HG03025 (cell line): ENCODE results near the gene BHLHA9.
"Not testable (repeated sequence)": the region's sequence is repeated elsewhere in the genome, so short reads cannot be mapped to it uniquely, and the experiment has no call there.

Experiments used
- ATAC-seq: cut with Tn5 transposase; IDR thresholded peaks from one replicate; pipeline ENCODE4 v1.9.1; 2021; ENCODE audit warnings: mild to moderate bottlenecking, moderate library complexity; ENCODE audit not compliant: unreplicated experiment, low FRiP score

BHLHA9 gene

DNA sequence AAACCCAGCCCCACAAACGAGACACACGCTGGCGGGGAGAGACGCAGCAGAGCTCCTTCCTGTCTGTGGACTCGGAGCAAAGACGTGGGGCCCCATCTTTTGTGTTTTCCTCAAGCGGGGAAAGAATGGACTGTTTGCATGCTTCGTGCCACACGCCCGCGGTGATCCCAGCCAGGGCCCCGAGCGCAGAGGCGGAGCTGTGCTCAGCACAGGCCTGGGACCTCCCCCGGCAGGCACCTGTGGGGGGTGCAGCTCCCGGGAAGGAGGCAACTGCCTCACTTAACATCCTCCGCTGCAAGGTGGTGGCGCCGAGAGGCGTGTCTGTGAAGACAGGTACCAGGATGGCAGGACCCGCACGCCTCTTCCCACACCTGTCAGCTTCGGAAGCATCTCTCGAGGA, 28.4 kb downstream of the BHLHA9 start:
- no peak for ATAC-seq

DNA sequence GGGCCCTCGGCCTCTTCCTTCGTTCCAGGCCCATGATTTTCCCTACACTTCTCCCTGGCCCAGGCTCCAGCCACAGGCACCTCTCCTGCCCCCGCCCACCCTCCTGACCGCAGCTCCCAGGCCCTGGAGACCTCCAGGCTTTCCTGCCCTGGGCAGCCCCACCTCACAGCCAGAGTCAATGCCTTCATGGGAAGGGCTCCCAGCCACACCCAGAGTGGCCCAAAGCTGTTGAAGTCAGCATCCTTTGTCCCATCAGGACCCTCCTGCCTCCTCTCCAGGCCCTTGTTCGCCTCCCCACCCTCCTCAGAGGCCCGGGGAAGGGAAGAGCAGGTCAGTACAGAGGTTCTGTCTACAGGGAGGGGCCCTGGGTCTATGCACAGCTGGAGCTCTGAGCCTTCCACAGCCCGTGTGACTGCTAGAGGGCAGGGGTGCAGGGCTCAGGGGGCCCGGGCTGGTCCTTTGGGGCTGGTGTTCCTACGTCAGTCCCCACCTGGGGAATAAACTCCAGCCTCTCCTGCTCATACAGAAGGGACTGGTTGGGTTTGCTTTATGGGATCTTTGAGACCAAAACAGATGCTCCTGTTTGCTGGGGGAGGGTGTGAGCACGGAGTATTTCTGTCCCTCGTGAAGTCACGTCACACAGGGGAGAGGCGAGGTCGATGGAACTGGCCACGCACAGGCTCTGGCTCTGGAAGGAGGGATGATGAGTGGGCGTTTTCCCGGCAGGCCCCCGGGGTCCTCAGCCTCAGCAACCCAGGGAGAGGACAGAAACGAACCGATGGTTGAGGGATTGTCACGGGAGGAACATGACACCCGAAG, 29.5 kb downstream of the BHLHA9 start:
- no peak for ATAC-seq

DNA sequence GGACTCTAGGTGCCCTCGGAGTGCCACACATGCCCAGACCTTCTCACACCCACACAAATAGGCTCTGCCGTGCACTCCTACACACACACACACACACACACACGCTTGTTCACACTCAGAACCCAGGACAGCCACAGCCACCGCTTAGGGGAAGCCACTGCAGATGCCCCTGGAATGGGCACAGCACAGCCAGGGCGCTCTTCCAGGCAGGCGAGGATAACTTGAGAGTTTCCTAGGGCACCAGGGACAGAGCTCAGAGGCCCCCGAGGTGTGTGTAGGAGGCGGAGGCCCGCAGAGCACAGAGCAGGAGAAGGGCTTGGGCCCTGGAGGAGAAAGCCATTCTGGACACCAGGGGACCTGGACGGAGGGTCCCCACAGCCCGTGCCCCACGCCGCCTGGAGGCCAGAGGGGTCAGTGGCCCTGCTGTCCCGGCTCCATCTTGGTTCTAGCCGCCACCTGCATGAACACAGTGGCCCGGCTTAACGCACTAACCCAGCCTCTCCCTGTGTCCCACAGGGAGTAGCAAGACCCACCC, 30.2 kb downstream of the BHLHA9 start:
- no peak for ATAC-seq

GRCh38 chr17:1301546-1301945, 31.3 kb downstream of the BHLHA9 start:
- ATAC-seq: no peak

DNA sequence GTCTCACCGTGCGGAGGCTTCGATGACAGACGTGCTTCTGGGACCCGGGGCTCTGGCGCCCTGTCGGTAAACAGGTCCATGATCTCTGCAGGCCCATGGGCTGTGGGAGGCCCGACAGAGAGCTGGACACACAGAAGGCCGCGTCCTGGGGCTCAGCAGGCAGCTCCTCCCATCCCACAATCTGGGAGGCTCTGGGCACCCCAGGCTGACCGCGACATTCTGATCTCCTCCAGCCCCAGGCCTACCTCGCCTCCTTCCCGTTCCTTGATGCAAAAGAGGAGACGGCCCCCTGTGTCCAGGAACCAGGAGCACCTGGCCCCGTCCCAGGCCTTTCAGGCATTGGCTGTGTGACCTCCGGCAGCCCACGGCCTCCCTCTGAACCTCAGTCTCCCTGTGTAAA, 32.5 kb downstream of the BHLHA9 start:
- no peak for ATAC-seq

DNA sequence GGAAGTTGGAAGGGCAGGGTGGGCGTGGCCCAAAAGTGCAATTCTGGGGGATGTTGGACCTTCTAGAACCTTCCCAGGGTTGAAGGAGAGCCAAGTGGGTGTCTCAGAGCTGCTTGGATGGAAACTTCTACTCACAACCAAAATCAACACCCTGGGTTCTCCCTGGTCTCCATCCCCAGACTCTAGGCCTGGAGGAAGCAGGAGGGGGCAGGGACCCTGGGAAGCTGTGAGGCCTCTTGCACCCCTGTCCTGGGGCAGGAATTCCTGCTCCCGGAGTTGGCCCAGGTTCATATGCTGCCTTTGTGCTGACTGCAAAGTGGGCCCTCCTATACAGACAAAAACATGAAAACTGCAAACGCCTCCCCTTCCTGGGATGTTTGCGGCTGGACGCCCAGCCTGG, 34.3 kb downstream of the BHLHA9 start:
- no peak for ATAC-seq

DNA sequence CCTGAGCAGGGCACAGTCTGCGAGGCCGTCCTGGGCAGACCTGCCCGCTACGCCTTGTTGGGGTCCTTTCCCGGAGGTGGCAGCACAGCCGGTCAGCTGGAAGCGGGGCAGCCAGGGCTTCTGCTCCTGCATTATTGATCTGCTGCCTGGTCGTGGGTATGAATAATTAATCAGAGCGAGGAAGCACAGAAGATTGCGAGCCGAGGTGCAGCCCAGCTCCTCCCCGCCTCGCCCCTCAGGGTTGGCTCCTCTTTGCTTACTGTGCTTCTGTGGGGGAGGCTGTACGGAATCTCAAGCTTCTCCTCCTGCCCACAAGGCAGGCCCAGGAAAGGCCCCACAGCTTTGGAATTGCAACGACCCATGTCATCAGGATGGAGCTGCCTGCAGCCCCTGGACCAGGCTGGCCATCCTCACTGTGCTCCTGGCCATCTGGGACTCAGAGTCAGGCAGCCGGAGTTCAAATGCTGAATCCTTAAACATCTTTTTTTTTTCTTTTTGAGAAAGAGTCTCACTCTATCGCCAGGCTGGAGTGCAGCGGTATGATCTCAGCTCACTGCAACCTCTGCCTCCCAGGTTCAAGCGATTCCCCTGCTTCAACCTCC, 34.8 kb downstream of the BHLHA9 start:
- no peak for ATAC-seq

- ATAC-seq: not testable (repeated sequence)
These were observed 37.6 kb downstream of the BHLHA9 start for GRCh38 chr17:1307829-1308228.

GRCh38 chr17:1312261-1312870, 42.1 kb downstream of the BHLHA9 start:
- no peak for ATAC-seq

DNA sequence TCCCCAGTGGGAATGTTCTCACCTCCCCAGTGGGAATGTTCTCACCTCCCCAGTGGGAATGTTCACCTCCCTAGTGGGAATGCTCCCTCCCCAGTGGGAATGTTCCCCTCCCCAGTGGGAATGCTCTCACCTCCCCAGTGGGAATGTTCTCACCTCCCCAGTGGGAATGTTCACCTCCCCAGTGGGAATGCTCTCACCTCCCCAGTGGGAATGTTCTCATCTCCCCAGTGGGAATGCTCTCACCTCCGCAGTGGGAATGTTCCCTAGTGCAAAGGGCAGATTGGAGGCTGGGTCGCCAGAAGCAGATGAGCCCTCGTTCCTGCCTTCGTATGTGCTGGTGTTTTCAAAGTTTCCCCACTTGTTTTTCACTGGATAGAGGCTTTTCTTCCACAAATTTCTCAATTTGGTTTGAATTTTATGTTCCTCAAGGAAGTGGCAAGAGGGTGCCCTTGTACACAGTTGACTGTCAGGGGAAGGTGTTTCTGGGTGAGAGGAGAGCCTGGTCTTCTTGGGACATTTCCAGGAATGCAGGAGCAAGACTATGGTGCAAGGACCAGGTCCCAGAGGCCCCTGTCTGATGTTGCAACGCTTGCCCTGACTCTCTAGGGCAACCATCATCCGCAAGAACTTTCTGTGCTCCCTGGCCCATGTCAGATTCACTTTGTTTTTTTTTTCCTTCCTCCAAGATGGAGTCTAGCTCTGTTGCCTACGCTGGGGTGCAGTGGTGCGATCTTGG, 43.2 kb downstream of the BHLHA9 start:
- ATAC-seq: no peak

DNA sequence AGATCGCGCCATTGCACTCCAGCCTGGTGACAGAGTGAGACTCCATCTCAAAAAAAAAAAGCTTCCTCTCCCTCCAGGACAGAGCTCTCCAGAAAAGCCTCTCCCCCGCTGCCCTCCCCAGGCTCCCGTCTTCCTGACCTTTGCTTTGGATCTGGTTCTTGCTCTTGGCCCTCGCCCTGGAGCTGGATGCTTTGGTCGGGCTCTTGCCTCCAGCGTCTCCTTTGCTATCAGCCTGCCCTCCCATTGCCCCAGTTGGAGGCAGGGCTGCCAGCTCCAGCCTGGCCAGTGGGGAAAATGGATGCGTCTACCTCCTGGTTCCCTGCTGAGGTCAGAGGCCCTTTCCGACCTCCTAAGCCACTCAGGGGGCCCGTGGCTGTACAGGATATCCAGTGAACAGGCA, 45.2 kb downstream of the BHLHA9 start:
- ATAC-seq: no peak

DNA sequence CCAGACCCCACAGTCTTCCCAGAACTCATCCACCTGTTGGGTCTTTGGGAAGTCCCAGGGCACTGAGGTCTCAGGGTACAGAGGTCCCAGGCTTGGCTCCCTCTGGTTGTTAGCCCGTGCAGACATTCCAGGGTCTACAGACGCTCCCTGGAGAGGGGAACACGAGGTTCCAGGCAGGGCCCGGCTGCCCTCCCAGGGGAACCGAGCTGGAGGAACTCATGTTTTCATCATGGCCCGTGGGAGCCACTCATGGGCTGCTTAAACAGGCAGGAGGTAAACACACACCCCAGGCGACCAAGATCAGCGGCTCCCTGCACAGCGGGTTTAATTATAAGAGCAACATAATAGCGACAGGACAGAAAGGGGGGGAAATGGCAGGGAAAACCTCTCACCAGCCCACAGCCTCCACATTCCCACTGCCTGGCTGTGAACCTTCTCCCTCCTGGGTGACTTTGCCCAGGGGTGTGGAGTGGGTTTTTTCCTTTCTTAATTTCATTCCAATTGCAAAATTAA, 45.7 kb downstream of the BHLHA9 start:
- no peak for ATAC-seq
